B cell (primary cell): ENCODE measurements around the gene AOC2. TPM values are rescaled to one million over a fixed set of nuclear protein-coding genes. Genes with fewer than 3 reads are reported as not detected.

Source experiments
- ATAC-seq: fragments of 200-7000 bp; cut with Tn5 transposase; one replicate; pipeline ENCODE4 v1.10.0; 2021; ENCODE audit warnings: low read depth, mild to moderate bottlenecking, moderate number of reproducible peaks, moderate library complexity
- CTCF ChIA-PET: fragments of 350-600 bp; sonication (Branson Sonifier 250); formaldehyde crosslinking; loops from one replicate; lab custom pipeline; 2021; ENCODE audit warnings: antibody characterized with exemption, inconsistent platforms; lab: Charles Lee
- POLR2A ChIA-PET: fragments of 350-600 bp; sonication (Branson Sonifier 250); formaldehyde crosslinking; loops from one replicate; lab custom pipeline; 2021; ENCODE audit warnings: antibody characterized with exemption; lab: Charles Lee
- DNase-seq: peaks from one replicate; pipeline ENCODE4 v3.0.0; 2013
- H2AFZ ChIP-seq: 2 replicates; pipeline ENCODE4 v1.6.1; 2012; ENCODE audit warnings: mild to moderate bottlenecking, low read depth, low read length; ENCODE audit not compliant: insufficient read depth, poor library complexity, severe bottlenecking
- H3K27ac ChIP-seq, 2 donors: 1 replicate in 1 of 2; 2 replicates in 1 of 2; pipeline ENCODE4 v1.5.1; 2012 to 2013; ENCODE audit warnings: low read length in 2 of 2, mild to moderate bottlenecking in 2 of 2, moderate library complexity in 1 of 2
- H3K27me3 ChIP-seq, 4 experiments: fragments of 200-600 bp in 1 of 4; sonication (generic) in 1 of 4; replicated peaks in 1 of 4; 1 replicate in 2 of 4; 2 replicates in 2 of 4; pipeline versions ENCODE4 v1.6.1 to v1.7.0; 2013 to 2016; ENCODE audit warnings: low read length in 3 of 4, mild to moderate bottlenecking in 2 of 4, mixed read lengths in 1 of 4, moderate library complexity in 1 of 4; ENCODE audit not compliant: insufficient read depth in 4 of 4, control insufficient read depth in 3 of 4; ENCODE audit errors: control extremely low read depth in 1 of 4
- H3K36me3 ChIP-seq, 2 experiments: replicated peaks in 1 of 2; 1 replicate in 1 of 2; 2 replicates in 1 of 2; pipeline versions ENCODE4 v1.6.1 to v1.7.1; 2013; ENCODE audit warnings: low read length in 1 of 2; ENCODE audit not compliant: insufficient read depth in 2 of 2, control insufficient read depth in 1 of 2; ENCODE audit errors: control extremely low read depth in 1 of 2, extremely low read depth in 1 of 2
- H3K4me1 ChIP-seq, 2 donors: fragments of 200-600 bp in 1 of 2; sonication (generic) in 1 of 2; 1 replicate in 1 of 2; 2 replicates in 1 of 2; pipeline versions ENCODE4 v1.5.1 to v1.6.1; 2013 to 2017; ENCODE audit warnings: low read length in 2 of 2; ENCODE audit not compliant: control insufficient read depth in 2 of 2, insufficient read depth in 2 of 2
- H3K4me2 ChIP-seq: replicated peaks from 2 replicates; pipeline ENCODE3; 2012; ENCODE audit warnings: mild to moderate bottlenecking, low read depth, low read length; ENCODE audit not compliant: poor library complexity, severe bottlenecking
- H3K4me3 ChIP-seq, 5 experiments: fragments of 200-600 bp in 1 of 5; sonication (generic) in 1 of 5; 1 replicate in 3 of 5; 2 replicates in 2 of 5; pipeline versions ENCODE4 v1.5.1 to v1.7.0; 2011 to 2016; ENCODE audit warnings: low read length in 4 of 5, mild to moderate bottlenecking in 4 of 5, low read depth in 2 of 5, control low read depth in 1 of 5, moderate library complexity in 1 of 5; ENCODE audit not compliant: insufficient read depth in 1 of 5; ENCODE audit errors: control extremely low read depth in 1 of 5, extremely low read depth in 1 of 5
- H3K79me2 ChIP-seq: fragments of 200-600 bp; sonication (generic); one replicate; pipeline ENCODE4 v1.6.0; 2016; ENCODE audit warnings: low read length; ENCODE audit not compliant: control insufficient read depth, insufficient read depth
- H3K9ac ChIP-seq: fragments of 200-600 bp; sonication (generic); 2 replicates; pipeline ENCODE4 v1.6.1; 2017; ENCODE audit warnings: mild to moderate bottlenecking, low read length, moderate library complexity
- H3K9me3 ChIP-seq, 3 donors: one replicate each; pipeline versions ENCODE4 v1.6.1 to v1.7.1; 2013; ENCODE audit warnings: low read length in 2 of 3; ENCODE audit not compliant: control insufficient read depth in 2 of 3, insufficient read depth in 1 of 3; ENCODE audit errors: control extremely low read depth in 1 of 3
- H4K20me1 ChIP-seq: 2 replicates; pipeline ENCODE4 v1.6.0; 2012; ENCODE audit warnings: mild to moderate bottlenecking, low read length; ENCODE audit not compliant: insufficient read depth, control insufficient read depth, poor library complexity, severe bottlenecking
- H3K27ac Mint-ChIP-seq: one replicate; pipeline ENCODE4 v1.8.0; 2021; ENCODE audit warnings: mixed read lengths
- H3K27me3 Mint-ChIP-seq: one replicate; pipeline ENCODE4 v1.8.0; 2021; ENCODE audit warnings: mixed read lengths
- H3K4me1 Mint-ChIP-seq: one replicate; pipeline ENCODE4 v1.8.0; 2021; ENCODE audit warnings: mixed read lengths
- H3K4me3 Mint-ChIP-seq: one replicate; pipeline ENCODE4 v1.8.0; 2021; ENCODE audit warnings: mixed read lengths
- H3K9me3 Mint-ChIP-seq: one replicate; pipeline ENCODE4 v1.8.0; 2022; ENCODE audit warnings: mixed read lengths; ENCODE audit not compliant: insufficient read depth
- EZH2 ChIP-seq: IDR thresholded peaks from 2 replicates; pipeline ENCODE4 v1.6.1; 2012; ENCODE audit warnings: borderline replicate concordance, low read depth, mild to moderate bottlenecking, moderate library complexity, low read length; ENCODE audit not compliant: insufficient read depth, poor library complexity, severe bottlenecking
- WGBS: methylation state at CpG from one replicate; pipeline ENCODE4 v1.1.5; 2013; ENCODE audit warnings: missing lambda C conversion rate; ENCODE audit not compliant: insufficient coverage; 5-methylcytosine and 5-hydroxymethylcytosine counted together
- intact Hi-C: fragments of 100-400 bp; cut with micrococcal nuclease; formaldehyde crosslinking; loops from one replicate; pipeline ENCODE4 v1.10.0; 2022
- polyA plus RNA-seq: library from polyadenylated mRNA; depleted of rRNA; stranded (reverse); fragments of >200 nt; gene quantifications from 2 replicates; pipeline ENCODE4 v1.2.3, GENCODE V29; 2012
- total RNA-seq, 2 donors: library from RNA; stranded (reverse); fragments of 120-200 nt in 1 of 2; gene quantifications; 1 replicate in 1 of 2; 2 replicates in 1 of 2; pipeline versions ENCODE4 v1.2.3 to v1.2.4, GENCODE V29; 2013 to 2022
- TF ChIP-seq, protein P1 (sequence below): fragments of 200-600 bp; IDR thresholded peaks from one replicate; pipeline ENCODE4 v1.8.0; 2022; ENCODE audit warnings: antibody characterized with exemption, mild to moderate bottlenecking

Gene AOC2
- total and polyA plus RNA-seq, 2 donors (not counting 1 experiment from before 2014, with no cell fraction given): 1.9 to 3.8 TPM

DNA sequence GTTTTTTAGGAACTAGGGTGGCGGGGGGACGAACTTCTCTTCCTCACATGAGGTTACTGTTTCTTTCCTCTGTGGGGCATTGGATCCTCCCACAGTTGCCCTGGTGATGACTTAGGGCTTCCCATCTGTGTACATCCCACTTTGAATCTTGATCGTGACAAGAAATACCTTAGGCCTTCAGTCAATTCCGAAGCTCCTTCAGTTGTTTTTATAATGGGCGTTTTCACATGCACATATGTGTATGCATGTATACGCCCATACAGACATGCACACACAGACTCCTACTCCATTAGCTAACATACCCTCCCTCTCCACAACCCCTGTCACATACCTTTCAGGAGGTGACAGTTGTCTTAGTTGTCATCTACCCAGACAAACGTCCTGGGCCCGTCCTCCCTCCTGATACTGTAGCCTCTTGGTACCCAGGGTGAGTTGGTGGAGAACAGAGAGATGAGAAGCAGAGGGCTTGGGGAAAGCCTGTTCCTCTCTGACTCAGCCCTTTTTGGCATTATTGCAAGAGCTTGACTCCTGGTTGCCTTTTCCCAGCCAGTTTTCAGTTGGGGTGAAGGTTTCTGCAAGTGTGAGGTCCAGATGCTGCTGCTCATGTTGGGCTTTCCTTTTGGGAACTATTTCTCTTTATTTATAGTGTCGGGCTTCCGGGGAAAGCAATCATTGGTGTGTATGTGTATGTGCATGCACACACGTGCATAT is 2.2 kb upstream of the AOC2 start:
- no peaks in the 10 kb centered on the region for H3K9me3 ChIP-seq
- ChIA-PET POLR2A (no interaction called here), CTCF (interaction anchor here (0.5 to 3.7 kb wide), 7 partner anchors 8 to 370 kb away, joined by 3 to 30 read pairs (median 5); partner anchors contain the start of genes BECN1, PSME3, RPL27 and VAT1)
- Mint-ChIP-seq H3K4me1 (no peaks in the 10 kb centered on the region), H3K27me3 (no peaks in the 10 kb centered on the region), H3K4me3 (no peak overlapping the region), H3K27ac (no peak overlapping the region), H3K9me3 (no peaks in the 10 kb centered on the region)
- 79% methylated on average over 3 of the region's 11 CpGs for WGBS
- no peak overlapping the region for H3K4me2 ChIP-seq
- no peak overlapping the region for H3K9ac ChIP-seq
- no peaks in the 10 kb centered on the region for H3K4me1 ChIP-seq
- H2AFZ ChIP-seq: no peak overlapping the region
- DNase-seq (no peak), ATAC-seq (no peak)
- peaks cover 3% of the 10 kb centered on the region for H3K79me2 ChIP-seq
- no peak overlapping the region for H3K4me3 ChIP-seq
- no peak for TF ChIP-seq EZH2
- TF ChIP-seq, protein P1, sequence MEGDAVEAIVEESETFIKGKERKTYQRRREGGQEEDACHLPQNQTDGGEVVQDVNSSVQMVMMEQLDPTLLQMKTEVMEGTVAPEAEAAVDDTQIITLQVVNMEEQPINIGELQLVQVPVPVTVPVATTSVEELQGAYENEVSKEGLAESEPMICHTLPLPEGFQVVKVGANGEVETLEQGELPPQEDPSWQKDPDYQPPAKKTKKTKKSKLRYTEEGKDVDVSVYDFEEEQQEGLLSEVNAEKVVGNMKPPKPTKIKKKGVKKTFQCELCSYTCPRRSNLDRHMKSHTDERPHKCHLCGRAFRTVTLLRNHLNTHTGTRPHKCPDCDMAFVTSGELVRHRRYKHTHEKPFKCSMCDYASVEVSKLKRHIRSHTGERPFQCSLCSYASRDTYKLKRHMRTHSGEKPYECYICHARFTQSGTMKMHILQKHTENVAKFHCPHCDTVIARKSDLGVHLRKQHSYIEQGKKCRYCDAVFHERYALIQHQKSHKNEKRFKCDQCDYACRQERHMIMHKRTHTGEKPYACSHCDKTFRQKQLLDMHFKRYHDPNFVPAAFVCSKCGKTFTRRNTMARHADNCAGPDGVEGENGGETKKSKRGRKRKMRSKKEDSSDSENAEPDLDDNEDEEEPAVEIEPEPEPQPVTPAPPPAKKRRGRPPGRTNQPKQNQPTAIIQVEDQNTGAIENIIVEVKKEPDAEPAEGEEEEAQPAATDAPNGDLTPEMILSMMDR: no peak
- intact Hi-C loops: loop anchor here (2.0 to 10.0 kb wide), 2 partner anchors 93 to 497 kb away; no protein-coding TSS in a partner anchor
- H3K27ac ChIP-seq: no peak overlapping the region
- no peaks in the 10 kb centered on the region for H4K20me1 ChIP-seq
- peaks cover 16 to 81% of the 10 kb centered on the region in 2 experiments for H3K36me3 ChIP-seq
- H3K27me3 ChIP-seq: no peaks in the 10 kb centered on the region

DNA sequence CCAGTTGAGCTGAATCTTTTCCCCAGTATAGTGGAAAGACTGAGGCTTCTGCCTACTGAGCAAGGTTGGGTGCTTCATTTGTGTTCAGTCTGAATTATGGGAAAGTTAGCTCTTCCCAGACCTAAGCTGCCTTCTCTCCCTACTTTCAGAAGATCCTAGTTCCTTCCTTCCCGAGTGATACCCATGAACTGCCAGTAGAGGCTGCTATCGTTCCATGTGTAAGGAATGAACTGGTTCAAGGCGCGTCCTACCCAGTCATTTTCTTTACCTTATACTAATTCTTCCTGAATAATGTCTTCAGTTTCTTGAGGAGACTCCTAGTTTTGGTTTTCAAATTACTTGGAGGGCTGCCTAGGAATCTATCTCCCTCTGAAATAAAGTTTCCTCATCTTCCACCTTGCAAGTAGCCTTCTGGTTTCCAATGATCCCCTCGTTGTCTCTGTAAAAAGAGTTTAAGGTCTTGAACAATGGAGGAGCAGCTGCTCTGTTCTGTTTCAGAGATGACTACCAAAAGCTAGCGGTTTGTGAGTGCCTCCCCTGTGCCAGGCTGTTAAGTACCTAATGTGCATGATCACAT is 934 bp upstream of the AOC2 start:
- Histone ChIP-seq H3K9me3 (no peaks in the 10 kb centered on the region), H3K9ac (no peak overlapping the region), H3K4me2 (no peak overlapping the region), H3K79me2 (peaks cover 3% of the 10 kb centered on the region), H2AFZ (no peak overlapping the region), H3K36me3 (peaks cover 9 to 68% of the 10 kb centered on the region in 2 experiments), H3K4me3 (no peak overlapping the region), H4K20me1 (no peaks in the 10 kb centered on the region), H3K27me3 (no peaks in the 10 kb centered on the region), H3K27ac (no peak overlapping the region), H3K4me1 (no peaks in the 10 kb centered on the region)
- intact Hi-C loops: loop anchor here (1.0 to 10.0 kb wide), 3 partner anchors 91 to 495 kb away; partner anchors contain the start of gene RPL27
- ATAC-seq: peak; percentile 49
- H3K4me1 Mint-ChIP-seq: no peaks in the 10 kb centered on the region
- no peak overlapping the region for H3K27ac Mint-ChIP-seq
- no peak overlapping the region for H3K4me3 Mint-ChIP-seq
- TF ChIP-seq, protein P1: peak; percentile 67
- TF ChIP-seq EZH2: no peak
- no peaks in the 10 kb centered on the region for H3K27me3 Mint-ChIP-seq
- WGBS: 88% methylated on average over 1 of the region's 6 CpGs
- H3K9me3 Mint-ChIP-seq: no peaks in the 10 kb centered on the region
- POLR2A ChIA-PET: no interaction called here
- CTCF ChIA-PET: interaction anchor here (0.7 to 3.7 kb wide), 9 partner anchors 10 to 496 kb away, joined by 3 to 30 read pairs (median 5); partner anchors contain the start of genes BECN1, PSME3 and RPL27
- DNase-seq: peak; percentile 60
